Keratinocyte (primary cell): ENCODE results near the gene RNF157. TPM values are rescaled to one million over a fixed set of nuclear protein-coding genes. Genes with fewer than 3 reads are reported as not detected.

ENCODE experiments used
- DNase-seq: peaks from one replicate; pipeline ENCODE4 v3.0.0-alpha.2; 2011; ENCODE audit warnings: low read depth, missing footprints, low spot score
- FAIRE-seq: peaks from 2 replicates; lab custom pipeline; 2011; peaks lifted over from hg19 to GRCh38; lab: Jason Lieb, UNC
- H2AFZ ChIP-seq: 2 replicates; pipeline ENCODE4 v1.6.0; 2012; ENCODE audit warnings: low read length, control low read depth, inconsistent platforms; ENCODE audit not compliant: control insufficient read depth
- H3K27ac ChIP-seq: 2 replicates; pipeline ENCODE4 v1.5.1; 2011; ENCODE audit warnings: low read length; ENCODE audit not compliant: control insufficient read depth, insufficient read depth
- H3K27me3 ChIP-seq: 3 replicates; pipeline ENCODE4 v1.6.0; 2011; ENCODE audit warnings: low read length; ENCODE audit not compliant: control insufficient read depth, insufficient read depth; ENCODE audit errors: extremely low read depth
- H3K36me3 ChIP-seq, 2 experiments: 2 replicates in 1 of 2; 3 replicates in 1 of 2; pipeline ENCODE4 v1.5.1; 2011; ENCODE audit warnings: low read length in 2 of 2, mild to moderate bottlenecking in 1 of 2; ENCODE audit not compliant: control insufficient read depth in 2 of 2, insufficient read depth in 2 of 2; ENCODE audit errors: extremely low read depth in 1 of 2
- H3K4me1 ChIP-seq: 3 replicates; pipeline ENCODE4 v1.5.1; 2011; ENCODE audit warnings: low read length; ENCODE audit not compliant: control insufficient read depth, insufficient read depth; ENCODE audit errors: extremely low read depth
- H3K4me2 ChIP-seq: 3 replicates; pipeline ENCODE4 v1.6.0; 2011; ENCODE audit warnings: low read depth, low read length; ENCODE audit not compliant: control insufficient read depth, insufficient read depth; ENCODE audit errors: extremely low read depth
- H3K4me3 ChIP-seq, 3 experiments: fragments of 200-600 bp in 1 of 3; sonication (generic) in 1 of 3; 2 replicates in 2 of 3; 3 replicates in 1 of 3; pipeline ENCODE4 v1.5.1; 2011 to 2016; ENCODE audit warnings: low read length in 3 of 3, mild to moderate bottlenecking in 3 of 3, control low read depth in 2 of 3, inconsistent platforms in 1 of 3, low read depth in 1 of 3, mixed read lengths in 1 of 3, mixed run types in 1 of 3, moderate library complexity in 1 of 3; ENCODE audit not compliant: control insufficient read depth in 2 of 3, insufficient read depth in 2 of 3; ENCODE audit errors: extremely low read depth in 1 of 3
- H3K79me2 ChIP-seq: 2 replicates; pipeline ENCODE4 v1.6.0; 2012; ENCODE audit warnings: low read length; ENCODE audit not compliant: control insufficient read depth, insufficient read depth
- H3K9ac ChIP-seq: 3 replicates; pipeline ENCODE4 v1.6.0; 2011; ENCODE audit warnings: low read length; ENCODE audit not compliant: control insufficient read depth, insufficient read depth; ENCODE audit errors: extremely low read depth
- H3K9me1 ChIP-seq: 3 replicates; pipeline ENCODE4 v1.6.0; 2011; ENCODE audit warnings: low read length; ENCODE audit not compliant: control insufficient read depth, insufficient read depth; ENCODE audit errors: extremely low read depth
- H3K9me3 ChIP-seq: 2 replicates; pipeline ENCODE4 v1.5.1; 2012; ENCODE audit warnings: low read depth, low read length; ENCODE audit not compliant: control insufficient read depth
- H4K20me1 ChIP-seq: 3 replicates; pipeline ENCODE4 v1.6.0; 2011; ENCODE audit warnings: low read length; ENCODE audit not compliant: control insufficient read depth, insufficient read depth; ENCODE audit errors: extremely low read depth
- CTCF ChIP-seq, 3 experiments: IDR thresholded peaks in 1 of 3; conservative IDR thresholded peaks in 1 of 3; optimal IDR thresholded peaks in 1 of 3; 2 replicates in 2 of 3; 3 replicates in 1 of 3; pipeline versions ENCODE3 to v1.5.1; 2011; ENCODE audit warnings: low read length in 3 of 3, mild to moderate bottlenecking in 3 of 3, moderate library complexity in 2 of 3, control low read depth in 1 of 3, inconsistent platforms in 1 of 3; ENCODE audit not compliant: insufficient read depth in 2 of 3; ENCODE audit errors: extremely low read depth in 1 of 3
- EZH2 ChIP-seq: IDR thresholded peaks from one replicate; pipeline ENCODE4 v1.6.1; 2012; ENCODE audit warnings: inconsistent platforms, mild to moderate bottlenecking, low read length, moderate library complexity
- dilution Hi-C: fragments of 300-500 bp; cut with MboI; formaldehyde crosslinking; loops from one replicate; pipeline ENCODE4 v1.7.0; 2020; ENCODE audit warnings: low sequenced_read_pairs; ENCODE audit not compliant: extremely low pct_ligation_motif_present
- polyA plus RNA-seq, 5 experiments: library from polyadenylated mRNA; depleted of rRNA in 3 of 5; stranded (reverse) in 3 of 5; stranded (forward) in 1 of 5; unstranded in 1 of 5; fragments of >200 nt; gene quantifications; 1 replicate in 1 of 5; 2 replicates in 3 of 5; 3 replicates in 1 of 5; pipeline versions ENCODE4 v1.2.1 to v1.2.3, GENCODE V29; 2011 to 2012; ENCODE audit warnings: missing spikeins in 2 of 5, low read depth in 1 of 5, low replicate concordance in 1 of 5

The RNF157 gene
- polyA plus RNA-seq, 1 donor (not counting 4 experiments of a cell fraction or from before 2014, with no cell fraction given) = not detected

GRCh38 chr17:76148015-76148326 lies 92.3 kb downstream of the RNF157 start:
- no peaks in the 10 kb centered on the region for H3K36me3 ChIP-seq
- DNase-seq (no peak), FAIRE-seq (no peak)
- dilution Hi-C loops = no loop called here
- H3K27me3 ChIP-seq = peaks cover 8% of the 10 kb centered on the region
- H3K9me3 ChIP-seq = no peaks in the 10 kb centered on the region
- H3K9ac ChIP-seq = no peak overlapping the region
- H2AFZ ChIP-seq = no peak overlapping the region
- no peaks in the 10 kb centered on the region for H3K4me1 ChIP-seq
- no peak overlapping the region for H3K4me3 ChIP-seq
- TF ChIP-seq CTCF (optimal IDR thresholded peaks at IDR 0.05 in 1 of 3, IDR thresholded peaks at IDR 0.05 in 1 of 3, conservative IDR thresholded peaks at IDR 0.05 in 1 of 3; ENCODE audit: extremely low read depth in 1 of 3, insufficient read depth in 2 of 3, low read length in 3 of 3) = no peak
- no peak for TF ChIP-seq EZH2
- H3K27ac ChIP-seq = no peak overlapping the region
- H3K9me1 ChIP-seq = no peaks in the 10 kb centered on the region
- no peak overlapping the region for H3K4me2 ChIP-seq
- H3K79me2 ChIP-seq = no peaks in the 10 kb centered on the region
- no peaks in the 10 kb centered on the region for H4K20me1 ChIP-seq

- H4K20me1 ChIP-seq = no peaks in the 10 kb centered on the region
- no peaks in the 10 kb centered on the region for H3K36me3 ChIP-seq
- no peaks in the 10 kb centered on the region for H3K9me3 ChIP-seq
- TF ChIP-seq CTCF (optimal IDR thresholded peaks at IDR 0.05 in 1 of 3, IDR thresholded peaks at IDR 0.05 in 1 of 3, conservative IDR thresholded peaks at IDR 0.05 in 1 of 3; ENCODE audit: extremely low read depth in 1 of 3, insufficient read depth in 2 of 3, low read length in 3 of 3) = peak in 2 of 3 experiments; percentile 56 to 59
- TF ChIP-seq EZH2 = no peak
- no peak overlapping the region for H2AFZ ChIP-seq
- H3K4me1 ChIP-seq = no peaks in the 10 kb centered on the region
- no peak overlapping the region for H3K4me3 ChIP-seq
- H3K27ac ChIP-seq = no peak overlapping the region
- dilution Hi-C loops = no loop called here
- DNase-seq (no peak), FAIRE-seq (no peak)
- H3K79me2 ChIP-seq = no peaks in the 10 kb centered on the region
- no peaks in the 10 kb centered on the region for H3K9me1 ChIP-seq
- H3K4me2 ChIP-seq = no peak overlapping the region
- H3K27me3 ChIP-seq = peaks cover 8% of the 10 kb centered on the region
- no peak overlapping the region for H3K9ac ChIP-seq
Observed at GRCh38 chr17:76147211-76148014, 92.9 kb downstream of the RNF157 start.
